K562 (cell line): ENCODE data around the gene HSD3B7. TPM values are rescaled to one million over a fixed set of nuclear protein-coding genes. Genes with fewer than 3 reads are reported as not detected.
A peak's percentile ranks its signal among the peaks of the same experiment; 100 is the strongest.

ENCODE experiments used
- ATF1 ChIP-seq, 2 experiments: fragments of 450-650 bp in 1 of 2; IDR thresholded peaks; 2 replicates each; pipeline ENCODE4 v1.6.1; 2016; ENCODE audit warnings: missing compliant biosample characterization in 1 of 2, missing genetic modification characterization in 1 of 2
- BRD4 ChIP-seq: fragments of 200-600 bp; sonication (generic); IDR thresholded peaks from 2 replicates; pipeline ENCODE4 v1.6.1; 2017; ENCODE audit warnings: inconsistent platforms
- CXXC5 ChIP-seq: fragments of 250-450 bp; sonication (Bioruptor Pico); IDR thresholded peaks from 2 replicates; pipeline ENCODE4 v1.8.0; 2022; ENCODE audit warnings: inconsistent platforms, mild to moderate bottlenecking, moderate library complexity
- DNMT1 ChIP-seq: fragments of 450-650 bp; IDR thresholded peaks from 2 replicates; pipeline ENCODE4 v1.6.1; 2016; ENCODE audit warnings: antibody characterized with exemption, mild to moderate bottlenecking
- FOXM1 ChIP-seq, 2 experiments: fragments of 450-650 bp in 1 of 2; sonication (generic) in 1 of 2; formaldehyde crosslinking in 1 of 2; IDR thresholded peaks; 2 replicates each; pipeline versions ENCODE4 v1.6.1 to v1.9.0; 2017 to 2022; ENCODE audit warnings: low read depth in 2 of 2, mild to moderate bottlenecking in 2 of 2, missing genetic modification reagents in 1 of 2, moderate library complexity in 1 of 2
- GTF2E2 ChIP-seq: fragments of 200-800 bp; sonication (Bioruptor generic); IDR thresholded peaks from 2 replicates; pipeline ENCODE4 v1.6.1; 2016; ENCODE audit warnings: missing genetic modification characterization, missing compliant biosample characterization
- GTF2F1 ChIP-seq: IDR thresholded peaks from 2 replicates; pipeline ENCODE4 v1.6.1; 2011; ENCODE audit warnings: low read depth, low read length, improper control_type of control experiment
- ILK ChIP-seq: fragments of 450-650 bp; IDR thresholded peaks from 2 replicates; pipeline ENCODE4 v1.6.1; 2016; ENCODE audit warnings: missing genetic modification characterization, low read depth, mild to moderate bottlenecking, missing compliant biosample characterization, moderate library complexity, borderline replicate concordance
- LEF1 ChIP-seq: fragments of 450-650 bp; IDR thresholded peaks from 2 replicates; pipeline ENCODE4 v1.6.1; 2016; ENCODE audit warnings: mild to moderate bottlenecking
- MCM5 ChIP-seq: fragments of 450-650 bp; IDR thresholded peaks from 2 replicates; pipeline ENCODE4 v1.6.1; 2016; ENCODE audit warnings: low read depth
- NUFIP1 ChIP-seq: fragments of 450-650 bp; IDR thresholded peaks from 2 replicates; pipeline ENCODE4 v1.6.1; 2018; ENCODE audit not compliant: partially characterized antibody
- PHB ChIP-seq: fragments of 250-450 bp; sonication (Bioruptor Pico); IDR thresholded peaks from 2 replicates; pipeline ENCODE4 v1.5.0; 2021
- POLR2AphosphoS2 ChIP-seq: IDR thresholded peaks from 2 replicates; pipeline ENCODE4 v1.6.1; 2012; ENCODE audit warnings: low read length, improper control_type of control experiment
- TAF1 ChIP-seq: IDR thresholded peaks from 2 replicates; pipeline ENCODE4 v1.6.1; 2011; ENCODE audit warnings: mild to moderate bottlenecking, low read length, moderate library complexity; ENCODE audit not compliant: insufficient read depth, control insufficient read depth, severe bottlenecking; ENCODE audit errors: extremely low read depth
- ZBTB2 ChIP-seq: fragments of 450-650 bp; IDR thresholded peaks from 2 replicates; pipeline ENCODE4 v1.6.1; 2016; ENCODE audit warnings: antibody characterized with exemption
- ZBTB7A ChIP-seq: IDR thresholded peaks from 2 replicates; pipeline ENCODE4 v1.6.1; 2011; ENCODE audit warnings: low read depth, mild to moderate bottlenecking, low read length, moderate library complexity, borderline replicate concordance; ENCODE audit not compliant: control insufficient read depth
- ZMIZ1 ChIP-seq, 2 experiments: fragments of 150-350 bp in 1 of 2; IDR thresholded peaks; 2 replicates each; pipeline ENCODE4 v1.6.1; 2012 to 2016; ENCODE audit warnings: low read depth in 2 of 2, low read length in 2 of 2, mild to moderate bottlenecking in 1 of 2, moderate library complexity in 1 of 2
- ZNF174 ChIP-seq: fragments of 250-450 bp; sonication (Bioruptor Pico); IDR thresholded peaks from 2 replicates; pipeline ENCODE4 v1.4.0; 2020; ENCODE audit warnings: mild to moderate bottlenecking
- ZNF766 ChIP-seq: fragments of 200-800 bp; sonication (Bioruptor generic); conservative IDR thresholded peaks from 2 replicates; pipeline ENCODE4 v1.6.1; 2016; ENCODE audit warnings: missing genetic modification characterization, missing compliant biosample characterization
- polyA plus RNA-seq, 8 experiments: library from polyadenylated mRNA; depleted of rRNA in 4 of 8; stranded (reverse) in 5 of 8; unstranded in 3 of 8; fragments of >200 nt; fragmentation: Nextera tagmentation in 2 of 8; fragmentation: Illumina TruSeq in 1 of 8; extraction: Ambion mirVana in 2 of 8; extraction: Trizol in 1 of 8; gene quantifications; 2 replicates each; pipeline versions ENCODE4 v1.2.1 to v1.2.3, GENCODE V29; 2011 to 2014; ENCODE audit warnings: inconsistent platforms in 1 of 8, missing spikeins in 1 of 8
- total RNA-seq, 7 experiments: library from RNA; depleted of rRNA in 6 of 7; stranded (reverse); fragments of >200 nt in 6 of 7; fragmentation: Illumina TruSeq in 2 of 7; extraction: Trizol in 2 of 7; gene quantifications; 2 replicates each; pipeline versions ENCODE4 v1.2.1 to v1.2.3, GENCODE V29; 2011 to 2021; ENCODE audit warnings: low replicate concordance in 1 of 7
- TF ChIP-seq, protein P1 (sequence below): fragments of 450-650 bp; formaldehyde crosslinking; IDR thresholded peaks from 2 replicates; pipeline ENCODE4 v1.4.0; 2020; ENCODE audit warnings: mild to moderate bottlenecking
- TF ChIP-seq, protein P2 (sequence below), 2 experiments: IDR thresholded peaks; 2 replicates each; pipeline ENCODE4 v1.6.1; 2011; ENCODE audit warnings: borderline replicate concordance in 1 of 2, control low read depth in 1 of 2, low read depth in 1 of 2, low read length in 1 of 2, mild to moderate bottlenecking in 1 of 2, mixed read lengths in 1 of 2, moderate library complexity in 1 of 2; ENCODE audit not compliant: insufficient read depth in 1 of 2, insufficient read length in 1 of 2, poor library complexity in 1 of 2, severe bottlenecking in 1 of 2; ENCODE audit errors: extremely low read depth in 1 of 2

Gene HSD3B7
- total and polyA plus RNA-seq, 9 of the 15 experiments (the other 6 are each of a cell fraction or from before 2014, with no cell fraction given) = 5.4 to 49.1 (median 23.0) TPM

DNA sequence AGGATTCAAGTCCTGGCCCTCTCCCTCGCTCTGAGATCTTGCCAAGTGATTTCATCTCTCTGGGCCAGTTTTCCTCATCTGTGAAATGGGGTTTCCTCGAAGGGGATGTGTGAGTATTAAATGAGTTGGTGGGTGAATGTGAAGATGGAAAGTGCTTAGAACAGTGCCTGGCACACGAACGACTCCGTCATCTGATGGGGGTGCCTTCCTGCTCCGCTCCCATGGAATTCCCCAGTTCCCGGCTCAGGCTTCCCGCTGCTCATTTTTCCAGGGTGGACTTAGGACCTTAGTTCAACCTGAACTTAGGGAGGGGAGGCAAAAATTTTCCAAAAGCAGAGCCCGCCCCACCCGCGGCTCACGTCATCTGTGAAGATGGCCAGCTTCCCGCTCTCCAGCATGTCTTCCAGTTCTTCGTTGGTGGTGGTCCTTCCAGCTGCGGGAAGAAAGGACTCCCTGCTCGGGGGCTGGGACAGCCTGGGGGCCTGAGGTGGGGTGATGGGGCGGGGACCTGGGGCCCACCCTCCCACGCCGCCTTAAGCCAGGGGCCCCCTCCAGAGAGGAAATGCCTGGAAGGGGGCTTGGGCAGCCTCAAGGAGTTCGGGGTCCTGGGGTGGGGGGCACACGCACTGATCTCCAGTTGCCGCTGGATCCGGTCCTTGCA, 11.4 kb downstream of the HSD3B7 start (continued):
- no peak for TF ChIP-seq ZMIZ1 (IDR thresholded peaks at IDR 0.05; ENCODE audit: low read depth in 2 of 2, low read length in 2 of 2)
- TF ChIP-seq CXXC5 (CRISPR knock-in tag) = no peak
- no peak for TF ChIP-seq NUFIP1
- no peak for TF ChIP-seq GTF2E2 (tag)
- TF ChIP-seq MCM5 = no peak
- peak; percentile 34; the same call in 1 of the 2 replicates for TF ChIP-seq ZBTB7A
- TF ChIP-seq DNMT1 = no peak
- TF ChIP-seq POLR2AphosphoS2 = no peak
- no peak for TF ChIP-seq ILK (tag)
- TF ChIP-seq, protein P1, sequence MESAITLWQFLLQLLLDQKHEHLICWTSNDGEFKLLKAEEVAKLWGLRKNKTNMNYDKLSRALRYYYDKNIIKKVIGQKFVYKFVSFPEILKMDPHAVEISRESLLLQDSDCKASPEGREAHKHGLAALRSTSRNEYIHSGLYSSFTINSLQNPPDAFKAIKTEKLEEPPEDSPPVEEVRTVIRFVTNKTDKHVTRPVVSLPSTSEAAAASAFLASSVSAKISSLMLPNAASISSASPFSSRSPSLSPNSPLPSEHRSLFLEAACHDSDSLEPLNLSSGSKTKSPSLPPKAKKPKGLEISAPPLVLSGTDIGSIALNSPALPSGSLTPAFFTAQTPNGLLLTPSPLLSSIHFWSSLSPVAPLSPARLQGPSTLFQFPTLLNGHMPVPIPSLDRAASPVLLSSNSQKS (CRISPR knock-in tag) = no peak
- TF ChIP-seq ZBTB2 = no peak
- no peak for TF ChIP-seq ZNF174 (CRISPR knock-in tag)
- TF ChIP-seq, protein P2, sequence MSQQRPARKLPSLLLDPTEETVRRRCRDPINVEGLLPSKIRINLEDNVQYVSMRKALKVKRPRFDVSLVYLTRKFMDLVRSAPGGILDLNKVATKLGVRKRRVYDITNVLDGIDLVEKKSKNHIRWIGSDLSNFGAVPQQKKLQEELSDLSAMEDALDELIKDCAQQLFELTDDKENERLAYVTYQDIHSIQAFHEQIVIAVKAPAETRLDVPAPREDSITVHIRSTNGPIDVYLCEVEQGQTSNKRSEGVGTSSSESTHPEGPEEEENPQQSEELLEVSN (IDR thresholded peaks at IDR 0.05; ENCODE audit: borderline replicate concordance in 1 of 2, extremely low read depth in 1 of 2, insufficient read depth in 1 of 2, insufficient read length in 1 of 2, low read depth in 1 of 2, low read length in 1 of 2, poor library complexity in 1 of 2, severe bottlenecking in 1 of 2) = peak in 1 of 2 experiments; percentile 63
- TF ChIP-seq BRD4 = peak; percentile 63; the same call in 1 of the 2 replicates
- peak; percentile 10 for TF ChIP-seq TAF1
- TF ChIP-seq GTF2F1 = no peak
- TF ChIP-seq FOXM1 (IDR thresholded peaks at IDR 0.05; ENCODE audit: low read depth) = no peak
- TF ChIP-seq FOXM1 (CRISPR knock-in tag; IDR thresholded peaks at IDR 0.05; ENCODE audit: low read depth) = no peak
- no peak for TF ChIP-seq LEF1
- no peak for TF ChIP-seq ZNF766 (CRISPR knock-in tag)
- no peak for TF ChIP-seq ATF1 (CRISPR knock-in tag; IDR thresholded peaks at IDR 0.05)
- TF ChIP-seq ATF1 (tag; IDR thresholded peaks at IDR 0.05) = peak; percentile 60
- TF ChIP-seq PHB = no peak
